ENCODE results near the gene P3H2. TPM values are rescaled to one million over a fixed set of nuclear protein-coding genes. Genes with fewer than 3 reads are reported as not detected.

The P3H2 gene
- total and polyA plus RNA-seq, 2 experiments from 2014 or later, result 4.7 to 14.9 TPM

- H3K27ac ChIP-seq, result no peak overlapping the region
Measured at GRCh38 chr3:190092250-190092649, 28.4 kb downstream of the P3H2 start.

GRCh38 chr3:190089711-190090110, 31.0 kb downstream of the P3H2 start:
- in situ Hi-C loops (cut with MboI), result no loop called here
- Histone ChIP-seq H3K36me3 (ENCODE audit: low read depth) (no peaks in the 10 kb centered on the region), H3K9ac (no peak overlapping the region), H3K4me2 (ENCODE audit: unreplicated experiment) (no peak overlapping the region), H4K20me1 (ENCODE audit: insufficient read depth) (no peaks in the 10 kb centered on the region), H3K9me3 (ENCODE audit: low read depth) (no peaks in the 10 kb centered on the region), H3K9me2 (ENCODE audit: insufficient read depth) (no peaks in the 10 kb centered on the region), H3K4me1 (ENCODE audit: insufficient read depth) (peaks cover 25% of the 10 kb centered on the region), H3F3A (ENCODE audit: insufficient read depth) (peaks cover 16% of the 10 kb centered on the region), H3K79me2 (ENCODE audit: insufficient read depth) (no peaks in the 10 kb centered on the region), H3K27ac (no peak overlapping the region), H3K4me3 (no peak overlapping the region), H3K27me3 (replicated peaks; ENCODE audit: insufficient read depth) (no peaks in the 10 kb centered on the region), H2AFZ (no peak overlapping the region)
- no peak for TF ChIP-seq EZH2 (IDR thresholded peaks at IDR 0.05; ENCODE audit: insufficient read depth, poor library complexity, severe bottlenecking)
- TF ChIP-seq EZH2phosphoT487 (IDR thresholded peaks at IDR 0.05; ENCODE audit: insufficient read depth, low read depth), result no peak
- 52% methylated on average over 4 of the region's 4 CpGs for WGBS, 2 experiments (ENCODE audit: low coverage in 1 of 2, low lambda C conversion rate in 2 of 2, missing lambda C conversion rate in 2 of 2)
- DNase-seq, result no peak

More at GRCh38 chr3:190092250-190092649, 28.4 kb downstream of the P3H2 start:
- in situ Hi-C loops (cut with MboI), result no loop called here
- Histone ChIP-seq H3K9ac (no peak overlapping the region), H2AFZ (no peak overlapping the region), H3K27me3 (replicated peaks; ENCODE audit: insufficient read depth) (no peaks in the 10 kb centered on the region), H3K36me3 (ENCODE audit: low read depth) (no peaks in the 10 kb centered on the region), H3K9me3 (ENCODE audit: low read depth) (no peaks in the 10 kb centered on the region), H3K4me2 (ENCODE audit: unreplicated experiment) (peak overlapping the region; percentile 84), H4K20me1 (ENCODE audit: insufficient read depth) (no peaks in the 10 kb centered on the region), H3K4me1 (ENCODE audit: insufficient read depth) (peaks cover 27% of the 10 kb centered on the region), H3K79me2 (ENCODE audit: insufficient read depth) (no peaks in the 10 kb centered on the region), H3K9me2 (ENCODE audit: insufficient read depth) (no peaks in the 10 kb centered on the region), H3F3A (ENCODE audit: insufficient read depth) (peaks cover 18% of the 10 kb centered on the region), H3K4me3 (0 out of 2 replicates have a peak overlapping the region, but pooled peaks have one; percentile 19)
- TF ChIP-seq EZH2phosphoT487 (IDR thresholded peaks at IDR 0.05; ENCODE audit: insufficient read depth, low read depth) (no peak), EZH2 (IDR thresholded peaks at IDR 0.05; ENCODE audit: insufficient read depth, poor library complexity, severe bottlenecking) (no peak)
- DNase-seq, result peak; percentile 76
- 39 to 42% methylated on average over 2 of the region's 2 CpGs for WGBS, 2 experiments (ENCODE audit: low coverage in 1 of 2, low lambda C conversion rate in 2 of 2, missing lambda C conversion rate in 2 of 2)

- H3K4me1 ChIP-seq (ENCODE audit: insufficient read depth), result peaks cover 16% of the 10 kb centered on the region
- no peak overlapping the region for H3K4me2 ChIP-seq (ENCODE audit: unreplicated experiment)
- H3K9ac ChIP-seq, result no peak overlapping the region
- WGBS, 2 experiments (ENCODE audit: low coverage in 1 of 2, low lambda C conversion rate in 2 of 2, missing lambda C conversion rate in 2 of 2), result 87 to 93% methylated on average over 9 of the region's 9 CpGs
- H3K4me3 ChIP-seq, result no peak overlapping the region
- no peaks in the 10 kb centered on the region for H3K27me3 ChIP-seq (replicated peaks; ENCODE audit: insufficient read depth)
- H4K20me1 ChIP-seq (ENCODE audit: insufficient read depth), result no peaks in the 10 kb centered on the region
- H3K27ac ChIP-seq, result no peak overlapping the region
- H3K9me2 ChIP-seq (ENCODE audit: insufficient read depth), result no peaks in the 10 kb centered on the region
- H3K79me2 ChIP-seq (ENCODE audit: insufficient read depth), result no peaks in the 10 kb centered on the region
- no peaks in the 10 kb centered on the region for H3K9me3 ChIP-seq (ENCODE audit: low read depth)
- DNase-seq, result peak; percentile 28
- in situ Hi-C loops (cut with MboI), result no loop called here
- H3K36me3 ChIP-seq (ENCODE audit: low read depth), result no peaks in the 10 kb centered on the region
- TF ChIP-seq EZH2phosphoT487 (IDR thresholded peaks at IDR 0.05; ENCODE audit: insufficient read depth, low read depth) (no peak), EZH2 (IDR thresholded peaks at IDR 0.05; ENCODE audit: insufficient read depth, poor library complexity, severe bottlenecking) (no peak)
- peaks cover 8% of the 10 kb centered on the region for H3F3A ChIP-seq (ENCODE audit: insufficient read depth)
- no peak overlapping the region for H2AFZ ChIP-seq
Measured at GRCh38 chr3:190088890-190089289, 31.8 kb downstream of the P3H2 start.

GRCh38 chr3:190086191-190086590, 34.5 kb downstream of the P3H2 start:
- no peak overlapping the region for H3K4me3 ChIP-seq
- H4K20me1 ChIP-seq (ENCODE audit: insufficient read depth), result no peaks in the 10 kb centered on the region
- no peaks in the 10 kb centered on the region for H3K4me1 ChIP-seq (ENCODE audit: insufficient read depth)
- 94 to 100% methylated on average over 2 of the region's 2 CpGs for WGBS, 2 experiments (ENCODE audit: low coverage in 1 of 2, low lambda C conversion rate in 2 of 2, missing lambda C conversion rate in 2 of 2)
- H2AFZ ChIP-seq, result no peak overlapping the region
- H3K36me3 ChIP-seq (ENCODE audit: low read depth), result no peaks in the 10 kb centered on the region
- no peaks in the 10 kb centered on the region for H3K9me3 ChIP-seq (ENCODE audit: low read depth)
- no peaks in the 10 kb centered on the region for H3F3A ChIP-seq (ENCODE audit: insufficient read depth)
- DNase-seq, result no peak
- no peak overlapping the region for H3K4me2 ChIP-seq (ENCODE audit: unreplicated experiment)
- H3K9ac ChIP-seq, result no peak overlapping the region
- no peak for TF ChIP-seq EZH2phosphoT487 (IDR thresholded peaks at IDR 0.05; ENCODE audit: insufficient read depth, low read depth)
- no peak for TF ChIP-seq EZH2 (IDR thresholded peaks at IDR 0.05; ENCODE audit: insufficient read depth, poor library complexity, severe bottlenecking)
- in situ Hi-C loops (cut with MboI), result no loop called here
- H3K27me3 ChIP-seq (replicated peaks; ENCODE audit: insufficient read depth), result no peaks in the 10 kb centered on the region
- H3K27ac ChIP-seq, result no peak overlapping the region
- no peaks in the 10 kb centered on the region for H3K9me2 ChIP-seq (ENCODE audit: insufficient read depth)
- no peaks in the 10 kb centered on the region for H3K79me2 ChIP-seq (ENCODE audit: insufficient read depth)

- Histone ChIP-seq H3K4me3 (no peak overlapping the region), H3K4me2 (ENCODE audit: unreplicated experiment) (no peak overlapping the region), H2AFZ (no peak overlapping the region), H4K20me1 (ENCODE audit: insufficient read depth) (no peaks in the 10 kb centered on the region), H3K27ac (no peak overlapping the region), H3F3A (ENCODE audit: insufficient read depth) (no peaks in the 10 kb centered on the region), H3K79me2 (ENCODE audit: insufficient read depth) (no peaks in the 10 kb centered on the region), H3K27me3 (replicated peaks; ENCODE audit: insufficient read depth) (no peaks in the 10 kb centered on the region), H3K9me2 (ENCODE audit: insufficient read depth) (no peaks in the 10 kb centered on the region), H3K36me3 (ENCODE audit: low read depth) (no peaks in the 10 kb centered on the region), H3K9me3 (ENCODE audit: low read depth) (no peaks in the 10 kb centered on the region), H3K4me1 (ENCODE audit: insufficient read depth) (no peaks in the 10 kb centered on the region), H3K9ac (no peak overlapping the region)
- no peak for DNase-seq
- WGBS, 2 experiments (ENCODE audit: low coverage in 1 of 2, low lambda C conversion rate in 2 of 2, missing lambda C conversion rate in 2 of 2), result 63 to 68% methylated on average over 3 of the region's 3 CpGs
- in situ Hi-C loops (cut with MboI), result no loop called here
- TF ChIP-seq EZH2 (IDR thresholded peaks at IDR 0.05; ENCODE audit: insufficient read depth, poor library complexity, severe bottlenecking), result no peak
- no peak for TF ChIP-seq EZH2phosphoT487 (IDR thresholded peaks at IDR 0.05; ENCODE audit: insufficient read depth, low read depth)
Measured at GRCh38 chr3:190084983-190085382, 35.7 kb downstream of the P3H2 start.
